ENCODE data around the gene LGALS7. TPM values are rescaled to one million over a fixed set of nuclear protein-coding genes. Genes with fewer than 3 reads are reported as not detected.

The LGALS7 gene
- polyA plus RNA-seq, 1 donor from 2014 or later, result not detected

DNA sequence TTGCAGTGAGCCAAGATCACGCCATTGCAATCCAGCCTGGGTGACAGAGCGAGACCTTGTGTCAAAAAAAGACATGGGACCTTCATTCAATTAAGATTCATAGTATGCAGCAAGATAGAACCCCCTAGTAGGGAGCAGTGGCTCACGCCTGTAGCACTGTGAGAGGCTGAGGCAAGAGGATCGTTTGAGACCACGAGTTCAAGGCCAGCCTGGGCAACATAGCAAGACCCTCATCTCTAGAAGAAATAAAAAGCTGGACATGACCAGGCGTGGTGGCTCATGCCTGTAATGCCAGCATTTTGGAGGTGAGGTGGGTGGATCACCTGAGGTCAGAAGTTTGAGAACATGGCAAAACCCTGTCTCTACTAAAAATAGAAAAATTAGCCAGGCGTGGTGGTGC, 7.1 kb upstream of the LGALS7 start:
- TF ChIP-seq EP300 (conservative IDR thresholded peaks at IDR 0.05; ENCODE audit: poor library complexity, severe bottlenecking), result no peak
- no peak for TF ChIP-seq POLR2AphosphoS5 (IDR thresholded peaks at IDR 0.05)
- no peak for TF ChIP-seq CTCF (IDR thresholded peaks at IDR 0.05; ENCODE audit: poor library complexity, severe bottlenecking)
- TF ChIP-seq MXI1 (conservative IDR thresholded peaks at IDR 0.05; ENCODE audit: poor library complexity, severe bottlenecking), result no peak
- no peak for TF ChIP-seq TAF1 (IDR thresholded peaks at IDR 0.05; ENCODE audit: low read depth)
- TF ChIP-seq EZH2 (IDR thresholded peaks at IDR 0.05; ENCODE audit: borderline replicate concordance, insufficient read depth, low read length, poor library complexity, severe bottlenecking), result no peak
- TF ChIP-seq REST (IDR thresholded peaks at IDR 0.05; ENCODE audit: borderline replicate concordance), result no peak
- no peak for TF ChIP-seq SMC3 (conservative IDR thresholded peaks at IDR 0.05; ENCODE audit: poor library complexity)
- no peak for TF ChIP-seq RAD21 (conservative IDR thresholded peaks at IDR 0.05)
- no peak overlapping the region for H3K4me2 ChIP-seq (ENCODE audit: low read length)

DNA sequence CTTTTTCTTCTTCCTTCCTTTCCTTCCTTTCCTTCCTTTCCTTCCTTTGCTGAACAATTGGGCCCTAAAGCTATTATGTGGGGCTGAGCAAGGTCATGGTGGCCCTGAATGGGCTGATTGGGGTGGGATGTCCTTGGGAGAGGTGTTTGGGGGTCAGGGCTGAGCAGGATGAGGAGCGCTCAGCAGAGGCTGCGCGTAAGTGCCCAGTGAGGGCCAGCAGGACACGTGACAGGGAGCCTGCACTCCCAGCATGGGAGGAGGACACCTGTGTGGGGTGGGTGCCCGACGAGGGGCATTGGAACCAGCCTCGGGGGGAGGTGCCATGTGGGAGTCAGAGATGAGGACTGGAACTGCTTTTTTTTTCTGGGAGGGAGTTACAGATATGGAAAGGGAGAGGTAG, 5.4 kb upstream of the LGALS7 start:
- no peak overlapping the region for H3K4me3 ChIP-seq (ENCODE audit: low read length)
- TF ChIP-seq RAD21 (conservative IDR thresholded peaks at IDR 0.05) (no peak), REST (IDR thresholded peaks at IDR 0.05; ENCODE audit: borderline replicate concordance) (no peak), CTCF (IDR thresholded peaks at IDR 0.05; ENCODE audit: poor library complexity, severe bottlenecking) (no peak)
- no peaks in the 10 kb centered on the region for H3F3A ChIP-seq (ENCODE audit: insufficient read depth, low read length, poor library complexity, severe bottlenecking)
- H3K27ac ChIP-seq (ENCODE audit: low read length), result no peak overlapping the region
- no peaks in the 10 kb centered on the region for H3K79me2 ChIP-seq (replicated peaks; ENCODE audit: insufficient read depth, low read length)
- no peaks in the 10 kb centered on the region for H3K9me3 ChIP-seq (ENCODE audit: low read length)
- no peaks in the 10 kb centered on the region for H3K27me3 ChIP-seq (ENCODE audit: insufficient read depth, low read depth, low read length)
- H3K9ac ChIP-seq (ENCODE audit: low read length), result no peak overlapping the region
- no peak overlapping the region for H2AFZ ChIP-seq (ENCODE audit: low read depth, low read length)
- no peaks in the 10 kb centered on the region for H3K9me2 ChIP-seq (ENCODE audit: insufficient read depth, low read length)
- no peaks in the 10 kb centered on the region for H4K20me1 ChIP-seq (ENCODE audit: insufficient read depth)
- no peaks in the 10 kb centered on the region for H3K36me3 ChIP-seq (ENCODE audit: insufficient read depth, low read length)
- no peak overlapping the region for H3K4me2 ChIP-seq (ENCODE audit: low read length)

More for the DNA sequence above, 7.1 kb upstream of the LGALS7 start:
- H3K9me2 ChIP-seq (ENCODE audit: insufficient read depth, low read length), result no peaks in the 10 kb centered on the region
- H3K4me3 ChIP-seq (ENCODE audit: low read length), result no peak overlapping the region
- no peaks in the 10 kb centered on the region for H3K36me3 ChIP-seq (ENCODE audit: insufficient read depth, low read length)
- no peaks in the 10 kb centered on the region for H3K27me3 ChIP-seq (ENCODE audit: insufficient read depth, low read depth, low read length)
- no peaks in the 10 kb centered on the region for H3K9me3 ChIP-seq (ENCODE audit: low read length)
- no peaks in the 10 kb centered on the region for H3K79me2 ChIP-seq (replicated peaks; ENCODE audit: insufficient read depth, low read length)
- no peak overlapping the region for H3K27ac ChIP-seq (ENCODE audit: low read length)
- H3F3A ChIP-seq (ENCODE audit: insufficient read depth, low read length, poor library complexity, severe bottlenecking), result no peaks in the 10 kb centered on the region
- no peak overlapping the region for H3K9ac ChIP-seq (ENCODE audit: low read length)
- H2AFZ ChIP-seq (ENCODE audit: low read depth, low read length), result no peak overlapping the region
- H4K20me1 ChIP-seq (ENCODE audit: insufficient read depth), result no peaks in the 10 kb centered on the region

All from neural cell (in vitro differentiated cells).